GM06990 (cell line): Measurements from ENCODE around the gene DPCD.

Experiments
- DNase-seq: peaks from one replicate; pipeline ENCODE4 v3.0.0-alpha.2; 2011; ENCODE audit not compliant: insufficient read length; ENCODE audit errors: extremely low read depth
- H3K27me3 ChIP-seq: replicated peaks from 2 replicates; pipeline ENCODE4 v1.6.0; 2011; ENCODE audit warnings: low read length; ENCODE audit not compliant: control insufficient read depth, insufficient read depth
- H3K36me3 ChIP-seq: 2 replicates; pipeline ENCODE4 v1.5.1; 2011; ENCODE audit warnings: low read length; ENCODE audit not compliant: control insufficient read depth, insufficient read depth
- H3K4me3 ChIP-seq: replicated peaks from 2 replicates; pipeline ENCODE4 v1.5.1; 2011; ENCODE audit warnings: low read depth, mild to moderate bottlenecking, control low read depth, low read length
- CTCF ChIP-seq: IDR thresholded peaks from 2 replicates; pipeline ENCODE4 v1.5.1; 2011; ENCODE audit warnings: low read length, control low read depth, mild to moderate bottlenecking, inconsistent platforms; ENCODE audit not compliant: insufficient read depth, poor library complexity, severe bottlenecking

The DPCD gene

GRCh38 chr10:101656890-101657289, 68.8 kb downstream of the DPCD start:
- TF ChIP-seq CTCF = no peak

DNA sequence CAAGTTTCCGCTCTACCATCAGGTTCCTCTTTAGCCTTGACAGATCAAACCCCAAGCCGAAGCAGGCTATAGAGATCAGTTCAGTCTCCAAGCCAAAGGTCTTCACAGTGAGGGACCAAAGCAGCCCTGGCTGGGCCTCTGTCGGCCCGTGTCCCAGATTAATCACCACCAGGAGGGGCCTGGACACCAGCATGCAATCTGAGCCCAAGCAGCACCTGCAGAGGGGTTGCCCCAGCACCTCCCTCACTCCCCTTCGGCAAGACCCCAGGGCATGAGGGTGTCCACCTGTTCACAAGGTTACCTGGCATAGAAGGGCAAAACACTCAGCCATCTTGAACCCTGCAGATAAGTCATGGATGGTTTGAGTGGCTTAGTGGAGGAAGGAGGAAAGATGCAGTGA, 70.9 kb downstream of the DPCD start:
- Histone ChIP-seq H3K4me3 (no peak overlapping the region), H3K27me3 (no peaks in the 10 kb centered on the region), H3K36me3 (peaks cover 22% of the 10 kb centered on the region)
- no peak for DNase-seq
- TF ChIP-seq CTCF = no peak

More at GRCh38 chr10:101656890-101657289, 68.8 kb downstream of the DPCD start:
- H3K4me3 ChIP-seq = no peak overlapping the region
- DNase-seq = no peak
- peaks cover 22% of the 10 kb centered on the region for H3K36me3 ChIP-seq
- H3K27me3 ChIP-seq = no peaks in the 10 kb centered on the region
